Neuronal stem cell (in vitro differentiated cells): Measurements from ENCODE around the gene COPG2.

ENCODE experiments used
- DNase-seq: peaks from one replicate; pipeline ENCODE4 v3.0.0-alpha.2; 2013; ENCODE audit warnings: low spot score
- H2AFZ ChIP-seq: one replicate; pipeline ENCODE4 v1.6.1; 2013; ENCODE audit warnings: mild to moderate bottlenecking, low read length, inconsistent platforms
- H2AK5ac ChIP-seq: 2 replicates; pipeline ENCODE4 v1.6.1; 2013; ENCODE audit warnings: low read depth, mild to moderate bottlenecking, inconsistent platforms, low read length, moderate library complexity, mixed read lengths
- H2BK120ac ChIP-seq: 2 replicates; pipeline ENCODE4 v1.6.1; 2013; ENCODE audit warnings: low read depth, mild to moderate bottlenecking, inconsistent platforms, low read length, moderate library complexity, mixed read lengths
- H2BK12ac ChIP-seq: one replicate; pipeline ENCODE4 v1.6.1; 2013; ENCODE audit warnings: low read length, inconsistent platforms
- H2BK15ac ChIP-seq: 2 replicates; pipeline ENCODE4 v1.6.1; 2013; ENCODE audit warnings: mild to moderate bottlenecking, low read length, inconsistent platforms, mixed read lengths
- H2BK5ac ChIP-seq: one replicate; pipeline ENCODE4 v1.6.1; 2013; ENCODE audit warnings: inconsistent platforms, mild to moderate bottlenecking, low read length, moderate library complexity
- H3K14ac ChIP-seq: one replicate; pipeline ENCODE4 v1.6.1; 2013; ENCODE audit warnings: low read length, inconsistent platforms
- H3K18ac ChIP-seq: 2 replicates; pipeline ENCODE4 v1.6.1; 2013; ENCODE audit warnings: low read length, inconsistent platforms
- H3K23ac ChIP-seq: 2 replicates; pipeline ENCODE4 v1.6.1; 2013; ENCODE audit warnings: low read depth, mild to moderate bottlenecking, mixed read lengths, low read length, inconsistent platforms; ENCODE audit not compliant: poor library complexity
- H3K27ac ChIP-seq: replicated peaks from 3 replicates; pipeline ENCODE4 v1.5.1; 2013; ENCODE audit warnings: low read length, inconsistent platforms
- H3K27me3 ChIP-seq, 3 experiments: 2 replicates each; pipeline ENCODE4 v1.6.1; 2013; ENCODE audit warnings: low read length in 3 of 3, mild to moderate bottlenecking in 2 of 3, inconsistent platforms in 1 of 3, low read depth in 1 of 3, mixed read lengths in 1 of 3, moderate library complexity in 1 of 3; ENCODE audit not compliant: control insufficient read depth in 3 of 3, insufficient read depth in 3 of 3
- H3K36me3 ChIP-seq, 2 donors: replicated peaks in 1 of 2; 2 replicates each; pipeline ENCODE4 v1.6.1; 2013; ENCODE audit warnings: low read length in 2 of 2; ENCODE audit not compliant: control insufficient read depth in 2 of 2, insufficient read depth in 2 of 2
- H3K4ac ChIP-seq: 2 replicates; pipeline ENCODE4 v1.6.1; 2013; ENCODE audit warnings: inconsistent platforms, mild to moderate bottlenecking, low read length, moderate library complexity
- H3K4me1 ChIP-seq, 2 donors: 1 replicate in 1 of 2; 2 replicates in 1 of 2; pipeline ENCODE4 v1.6.1; 2013; ENCODE audit warnings: low read length in 2 of 2, low read depth in 1 of 2; ENCODE audit not compliant: control insufficient read depth in 2 of 2, insufficient read depth in 1 of 2
- H3K4me2 ChIP-seq: one replicate; pipeline ENCODE4 v1.6.1; 2013; ENCODE audit warnings: mild to moderate bottlenecking, low read length, inconsistent platforms; ENCODE audit not compliant: insufficient read depth, poor library complexity, severe bottlenecking
- H3K4me3 ChIP-seq, 2 donors: 2 replicates each; pipeline ENCODE4 v1.5.1; 2013; ENCODE audit warnings: low read length in 2 of 2, mild to moderate bottlenecking in 2 of 2, inconsistent platforms in 1 of 2, moderate library complexity in 1 of 2
- H3K79me1 ChIP-seq: one replicate; pipeline ENCODE4 v1.6.1; 2013; ENCODE audit warnings: low read depth, mild to moderate bottlenecking, inconsistent platforms, low read length, moderate library complexity
- H3K9ac ChIP-seq: one replicate; pipeline ENCODE4 v1.6.1; 2013; ENCODE audit warnings: mild to moderate bottlenecking, low read depth, low read length, inconsistent platforms; ENCODE audit not compliant: poor library complexity
- H3K9me3 ChIP-seq, 2 donors: replicated peaks in 1 of 2; 2 replicates each; pipeline versions ENCODE3 to v1.6.1; 2013; ENCODE audit warnings: low read length in 2 of 2, mild to moderate bottlenecking in 2 of 2, inconsistent platforms in 1 of 2, low read depth in 1 of 2, mixed read lengths in 1 of 2, moderate library complexity in 1 of 2; ENCODE audit not compliant: control insufficient read depth in 2 of 2, insufficient read depth in 1 of 2
- H4K8ac ChIP-seq: one replicate; pipeline ENCODE4 v1.6.1; 2013; ENCODE audit warnings: low read depth, mild to moderate bottlenecking, inconsistent platforms, low read length, moderate library complexity
- H4K91ac ChIP-seq: one replicate; pipeline ENCODE4 v1.6.1; 2013; ENCODE audit warnings: low read length, low read depth, mild to moderate bottlenecking, inconsistent platforms; ENCODE audit not compliant: poor library complexity
- WGBS, 2 donors: extraction: QIAGEN DNeasy Blood & Tissue Kit; methylation state at CpG; one replicate each; pipeline ENCODE4 v1.1.7; 2013; ENCODE audit warnings: missing lambda C conversion rate in 2 of 2, mixed read lengths in 1 of 2; ENCODE audit not compliant: insufficient read length in 2 of 2, insufficient replicate concordance in 1 of 2; ENCODE audit errors: extremely low coverage in 2 of 2; 5-methylcytosine and 5-hydroxymethylcytosine counted together

COPG2 gene

DNA sequence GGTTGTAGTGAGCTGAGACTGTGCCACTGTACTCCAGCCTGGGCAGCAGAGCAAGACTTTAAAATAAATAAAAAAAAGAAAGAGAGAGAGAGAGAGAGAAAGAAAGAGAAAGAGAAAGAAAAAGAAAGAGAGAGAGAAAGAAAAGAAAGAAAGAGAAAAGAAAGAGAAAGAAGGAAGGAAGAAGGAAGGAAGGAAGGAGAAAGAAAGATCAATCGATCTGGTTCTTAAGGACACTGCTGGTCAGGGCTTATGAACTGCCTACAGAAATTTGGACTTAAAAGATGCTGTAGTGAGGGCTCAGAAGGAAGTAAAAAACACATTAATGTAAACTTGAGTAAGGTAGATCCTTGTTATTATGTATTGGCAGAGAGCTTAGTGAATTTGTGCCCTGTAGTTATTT, 62.4 kb downstream of the COPG2 start:
- Histone ChIP-seq H3K79me1 (peaks cover 3% of the 10 kb centered on the region), H4K8ac (no peak overlapping the region), H3K4ac (no peak overlapping the region), H3K4me3 (no peak overlapping the region), H3K14ac (no peak overlapping the region), H2BK15ac (no peak overlapping the region), H2BK12ac (no peak overlapping the region), H3K4me2 (no peak overlapping the region), H3K36me3 (peaks cover 13 to 92% of the 10 kb centered on the region in 2 donors), H3K4me1 (no peaks in the 10 kb centered on the region), H2BK5ac (no peak overlapping the region), H3K27ac (no peak overlapping the region), H3K27me3 (no peaks in the 10 kb centered on the region), H4K91ac (no peak overlapping the region), H3K18ac (no peak overlapping the region), H2AFZ (no peak overlapping the region), H3K23ac (no peak overlapping the region), H2AK5ac (no peak overlapping the region), H3K9ac (no peak overlapping the region), H3K9me3 (peaks cover 0 to 10% of the 10 kb centered on the region in 2 donors), H2BK120ac (no peak overlapping the region)
- DNase-seq: no peak
- no CpG with 5 or more reads among the region's 1 CpG for WGBS, 2 donors

DNA sequence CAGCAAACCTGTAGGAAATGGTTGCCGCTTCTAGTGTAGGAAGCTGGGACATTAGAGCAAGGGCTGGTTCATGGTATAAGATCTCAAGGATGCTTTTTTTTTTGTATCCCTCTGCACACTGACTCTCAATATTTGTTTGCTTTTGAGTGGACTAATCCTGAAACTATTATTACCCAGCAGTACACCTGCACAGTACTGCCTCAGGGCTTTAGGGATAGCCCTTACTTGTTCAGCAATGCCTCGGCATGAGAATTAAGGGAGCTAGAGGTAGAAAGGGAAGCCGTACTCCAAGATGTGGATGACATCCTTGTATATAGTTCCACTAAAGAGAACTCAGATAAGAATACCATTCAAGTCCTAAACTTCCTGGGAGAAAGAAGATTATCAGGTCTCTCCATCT, 70.5 kb downstream of the COPG2 start:
- no peak overlapping the region for H2BK15ac ChIP-seq
- no peak overlapping the region for H3K4me3 ChIP-seq
- no CpG with 5 or more reads among the region's 3 CpGs for WGBS, 2 donors
- H3K9me3 ChIP-seq: peaks cover 0 to 3% of the 10 kb centered on the region in 2 donors
- no peak overlapping the region for H3K4ac ChIP-seq
- H3K9ac ChIP-seq: no peak overlapping the region
- no peaks in the 10 kb centered on the region for H3K79me1 ChIP-seq
- no peak overlapping the region for H3K4me2 ChIP-seq
- H3K27me3 ChIP-seq: no peaks in the 10 kb centered on the region
- peaks cover 2 to 31% of the 10 kb centered on the region in 2 donors for H3K36me3 ChIP-seq
- H2AFZ ChIP-seq: no peak overlapping the region
- H2BK12ac ChIP-seq: no peak overlapping the region
- no peak overlapping the region for H2AK5ac ChIP-seq
- H3K4me1 ChIP-seq: no peaks in the 10 kb centered on the region
- no peak overlapping the region for H3K27ac ChIP-seq
- H4K8ac ChIP-seq: no peak overlapping the region
- no peak overlapping the region for H3K23ac ChIP-seq
- H4K91ac ChIP-seq: no peak overlapping the region
- no peak overlapping the region for H2BK120ac ChIP-seq
- H3K18ac ChIP-seq: no peak overlapping the region
- H3K14ac ChIP-seq: no peak overlapping the region
- H2BK5ac ChIP-seq: no peak overlapping the region
- DNase-seq: no peak

DNA sequence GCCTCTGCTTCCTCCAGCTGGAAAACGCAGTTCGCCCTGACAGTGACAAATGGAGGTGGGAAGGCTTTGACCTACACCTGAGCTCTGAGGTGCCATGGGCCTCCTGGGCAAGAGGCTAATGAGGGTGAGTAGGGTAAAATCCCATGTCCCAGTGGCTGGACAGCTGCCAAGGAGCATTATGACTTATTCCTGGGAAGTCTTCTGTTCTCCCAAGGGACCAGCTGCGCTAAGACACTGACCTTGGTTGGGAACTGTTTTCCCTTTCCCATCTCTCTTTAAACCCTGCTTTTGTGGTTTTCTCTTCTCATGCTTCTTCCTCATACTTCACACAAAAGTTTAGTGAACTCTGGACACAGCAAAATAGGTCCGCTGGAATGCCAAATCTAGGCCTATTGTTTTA, 72.6 kb downstream of the COPG2 start:
- H3K14ac ChIP-seq: no peak overlapping the region
- no peak overlapping the region for H3K27ac ChIP-seq
- H3K23ac ChIP-seq: no peak overlapping the region
- no peak overlapping the region for H4K91ac ChIP-seq
- no peaks in the 10 kb centered on the region for H3K4me1 ChIP-seq
- DNase-seq: no peak
- H3K9me3 ChIP-seq: peaks cover 0 to 7% of the 10 kb centered on the region in 2 donors
- H3K27me3 ChIP-seq: no peaks in the 10 kb centered on the region
- H3K79me1 ChIP-seq: no peaks in the 10 kb centered on the region
- no peak overlapping the region for H2AK5ac ChIP-seq
- no peak overlapping the region for H2BK15ac ChIP-seq
- peaks cover 0 to 19% of the 10 kb centered on the region in 2 donors for H3K36me3 ChIP-seq
- no peak overlapping the region for H3K18ac ChIP-seq
- no peak overlapping the region for H3K4ac ChIP-seq
- H3K4me3 ChIP-seq: no peak overlapping the region
- no peak overlapping the region for H2BK120ac ChIP-seq
- no peak overlapping the region for H2BK12ac ChIP-seq
- H3K9ac ChIP-seq: no peak overlapping the region
- H2BK5ac ChIP-seq: no peak overlapping the region
- no peak overlapping the region for H4K8ac ChIP-seq
- no peak overlapping the region for H2AFZ ChIP-seq
- no CpG with 5 or more reads among the region's 4 CpGs for WGBS, 2 donors
- H3K4me2 ChIP-seq: no peak overlapping the region

DNA sequence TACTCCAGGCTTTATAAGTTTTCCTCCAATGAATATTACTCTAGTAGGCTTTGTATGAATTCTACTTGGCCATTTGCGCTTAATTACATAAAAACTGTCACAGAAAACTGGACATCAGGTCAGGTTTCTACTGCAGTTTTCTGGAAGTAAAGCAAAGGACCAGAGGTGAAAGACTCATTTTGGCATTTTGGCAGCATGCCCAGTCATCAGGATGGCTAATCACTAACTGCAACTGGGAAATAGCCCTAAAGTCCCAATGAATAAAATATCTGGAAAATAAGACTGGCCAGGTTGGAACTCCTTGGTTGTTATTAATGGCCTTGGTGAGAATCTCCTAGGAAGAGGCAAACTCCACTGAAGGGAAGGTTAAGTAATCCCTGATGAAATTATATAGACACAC, 75.5 kb downstream of the COPG2 start:
- no peak for DNase-seq
- Histone ChIP-seq H2BK5ac (no peak overlapping the region), H3K36me3 (peaks cover 0 to 11% of the 10 kb centered on the region in 2 donors), H4K91ac (no peak overlapping the region), H3K27ac (no peak overlapping the region), H2BK120ac (no peak overlapping the region), H3K4me3 (no peak overlapping the region), H3K9ac (no peak overlapping the region), H3K18ac (no peak overlapping the region), H3K23ac (no peak overlapping the region), H3K9me3 (peaks cover 0 to 14% of the 10 kb centered on the region in 2 donors), H2BK12ac (no peak overlapping the region), H2BK15ac (no peak overlapping the region), H3K14ac (no peak overlapping the region), H2AK5ac (no peak overlapping the region), H3K4ac (no peak overlapping the region), H3K27me3 (no peaks in the 10 kb centered on the region), H3K4me1 (no peaks in the 10 kb centered on the region), H3K79me1 (no peaks in the 10 kb centered on the region), H3K4me2 (no peak overlapping the region), H4K8ac (no peak overlapping the region), H2AFZ (no peak overlapping the region)
- WGBS, 2 donors: no CpG with 5 or more reads among the region's 1 CpG
